Spleen (tissue), 7 donors: ENCODE measurements around the gene PSENEN.

Source experiments
- CTCF ChIP-seq, 11 experiments: fragments of 200-600 bp in 7 of 11; fragments of 450-650 bp in 4 of 11; sonication (generic) in 4 of 11; IDR thresholded peaks in 8 of 11; conservative IDR thresholded peaks in 3 of 11; 1 replicate in 7 of 11; 2 replicates in 4 of 11; pipeline versions ENCODE4 v1.4.0 to v1.8.0; 2016 to 2021; ENCODE audit warnings: antibody characterized with exemption in 11 of 11, inconsistent platforms in 4 of 11, mild to moderate bottlenecking in 1 of 11
- POLR2A ChIP-seq, 3 donors: fragments of 450-650 bp; IDR thresholded peaks; one replicate each; pipeline ENCODE4 v1.5.1; 2017; ENCODE audit warnings: antibody characterized with exemption in 3 of 3, mild to moderate bottlenecking in 1 of 3
- POLR2AphosphoS5 ChIP-seq, 3 donors: sonication (generic); formaldehyde crosslinking; IDR thresholded peaks; one replicate each; pipeline ENCODE4 v1.5.1; 2017; ENCODE audit warnings: antibody characterized with exemption in 3 of 3
- donor health status: DM: no; HTN: no; CAD: no; lungs with moderate emphysema.
- donor health status: DM: no; HTN: no; CAD: no.
- donor health status: DM: no; HTN: no; CAD: no.

GRCh38 chr19:35722897-35723296 is 22.6 kb upstream of the PSENEN start:
- peak in 1 of 3 donors; percentile 54 for TF ChIP-seq POLR2AphosphoS5 (IDR thresholded peaks at IDR 0.05)
- TF ChIP-seq CTCF (IDR thresholded peaks at IDR 0.05 in 8 of 11, conservative IDR thresholded peaks at IDR 0.05 in 3 of 11) = no peak
- no peak for TF ChIP-seq POLR2A (IDR thresholded peaks at IDR 0.05)
